Keratinocyte (primary cell): ENCODE measurements around the gene ARCN1.

Source experiments
- EZH2 ChIP-seq: IDR thresholded peaks from one replicate; pipeline ENCODE4 v1.6.1; 2012; ENCODE audit warnings: inconsistent platforms, mild to moderate bottlenecking, low read length, moderate library complexity
- TF ChIP-seq, protein P1 (sequence below), 3 experiments: IDR thresholded peaks in 1 of 3; conservative IDR thresholded peaks in 1 of 3; optimal IDR thresholded peaks in 1 of 3; 2 replicates in 2 of 3; 3 replicates in 1 of 3; pipeline versions ENCODE3 to v1.5.1; 2011; ENCODE audit warnings: low read length in 3 of 3, mild to moderate bottlenecking in 3 of 3, moderate library complexity in 2 of 3, control low read depth in 1 of 3, inconsistent platforms in 1 of 3; ENCODE audit not compliant: insufficient read depth in 2 of 3; ENCODE audit errors: extremely low read depth in 1 of 3

- TF ChIP-seq, protein P1, sequence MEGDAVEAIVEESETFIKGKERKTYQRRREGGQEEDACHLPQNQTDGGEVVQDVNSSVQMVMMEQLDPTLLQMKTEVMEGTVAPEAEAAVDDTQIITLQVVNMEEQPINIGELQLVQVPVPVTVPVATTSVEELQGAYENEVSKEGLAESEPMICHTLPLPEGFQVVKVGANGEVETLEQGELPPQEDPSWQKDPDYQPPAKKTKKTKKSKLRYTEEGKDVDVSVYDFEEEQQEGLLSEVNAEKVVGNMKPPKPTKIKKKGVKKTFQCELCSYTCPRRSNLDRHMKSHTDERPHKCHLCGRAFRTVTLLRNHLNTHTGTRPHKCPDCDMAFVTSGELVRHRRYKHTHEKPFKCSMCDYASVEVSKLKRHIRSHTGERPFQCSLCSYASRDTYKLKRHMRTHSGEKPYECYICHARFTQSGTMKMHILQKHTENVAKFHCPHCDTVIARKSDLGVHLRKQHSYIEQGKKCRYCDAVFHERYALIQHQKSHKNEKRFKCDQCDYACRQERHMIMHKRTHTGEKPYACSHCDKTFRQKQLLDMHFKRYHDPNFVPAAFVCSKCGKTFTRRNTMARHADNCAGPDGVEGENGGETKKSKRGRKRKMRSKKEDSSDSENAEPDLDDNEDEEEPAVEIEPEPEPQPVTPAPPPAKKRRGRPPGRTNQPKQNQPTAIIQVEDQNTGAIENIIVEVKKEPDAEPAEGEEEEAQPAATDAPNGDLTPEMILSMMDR (optimal IDR thresholded peaks at IDR 0.05 in 1 of 3, IDR thresholded peaks at IDR 0.05 in 1 of 3, conservative IDR thresholded peaks at IDR 0.05 in 1 of 3; ENCODE audit: extremely low read depth in 1 of 3, insufficient read depth in 2 of 3, low read length in 3 of 3) = no peak
- no peak for TF ChIP-seq EZH2
Measured at GRCh38 chr11:118524356-118524755, 47.9 kb upstream of the ARCN1 start.
